ENCODE results near the gene VTI1A. TPM values are rescaled to one million over a fixed set of nuclear protein-coding genes. Genes with fewer than 3 reads are reported as not detected.

Gene VTI1A
- total RNA-seq, 1 experiment from 2014 or later: 22.0 TPM

- H2AFZ ChIP-seq (ENCODE audit: low read length): no peak overlapping the region
- H3K23ac ChIP-seq (ENCODE audit: insufficient read length, low read depth, low read length): no peak overlapping the region
- no peak overlapping the region for H3K4me2 ChIP-seq (ENCODE audit: insufficient read depth, insufficient read length, low read length)
- H3K4me1 Mint-ChIP-seq: peaks cover 27 to 34% of the 10 kb centered on the region in 2 experiments
- H3K9me3 Mint-ChIP-seq: peaks cover 0 to 5% of the 10 kb centered on the region in 2 experiments; a peak in 1 of 5 replicates
- no peak overlapping the region for H2BK15ac ChIP-seq (ENCODE audit: low read depth, low read length)
- no peak overlapping the region for H3K27ac Mint-ChIP-seq
- no peaks in the 10 kb centered on the region; the same call in 1 of the 2 replicates for H3K4me1 ChIP-seq (ENCODE audit: insufficient read depth, low read length)
- no peak overlapping the region for H3K9ac ChIP-seq (ENCODE audit: extremely low read depth, insufficient read length, low read length)
- no peaks in the 10 kb centered on the region for H3K23me2 ChIP-seq (ENCODE audit: insufficient read length, low read depth, low read length, poor library complexity, severe bottlenecking)
- no peak overlapping the region for H3K4me3 Mint-ChIP-seq
- H4K8ac ChIP-seq (replicated peaks; ENCODE audit: insufficient read length, low read depth, low read length): no peak overlapping the region
- no peak overlapping the region for H4K5ac ChIP-seq (ENCODE audit: insufficient read length, low read depth, low read length)
- no peak overlapping the region for H3K14ac ChIP-seq (ENCODE audit: insufficient read depth, low read length)
- H2BK12ac ChIP-seq (ENCODE audit: insufficient read length, low read depth, low read length): no peak overlapping the region
- H4K20me1 ChIP-seq (ENCODE audit: control insufficient read depth, insufficient read depth, insufficient read length): no peaks in the 10 kb centered on the region
- no peak overlapping the region for H2AK5ac ChIP-seq (ENCODE audit: insufficient read length, low read length)
- no peak overlapping the region for H2BK120ac ChIP-seq (ENCODE audit: low read depth, low read length, poor library complexity, severe bottlenecking)
- no peak overlapping the region for H2BK5ac ChIP-seq (ENCODE audit: insufficient read length, low read length)
- WGBS (ENCODE audit: extremely low coverage, insufficient read length, low lambda C conversion rate): no CpG with 5 or more reads among the region's 1 CpG
- H3K27me3 Mint-ChIP-seq (ENCODE audit: low read depth): 0 out of 2 replicates have a peak, but pooled peaks cover 2% of the 10 kb centered on the region
- no peak overlapping the region for H2BK20ac ChIP-seq (ENCODE audit: low read depth, low read length, poor library complexity, severe bottlenecking)
- DNase-seq: no peak
- H3K36me3 Mint-ChIP-seq (ENCODE audit: insufficient read depth in 1 of 3, low read depth in 3 of 3): peaks cover 0 to 11% (median 2%) of the 10 kb centered on the region in 3 experiments; a peak in 4 of 7 replicates
- no peak overlapping the region for H3T11ph ChIP-seq (ENCODE audit: low read length)
- H3K18ac ChIP-seq (ENCODE audit: insufficient read length, low read depth, low read length): no peak overlapping the region
- no peak overlapping the region for H3K56ac ChIP-seq (ENCODE audit: insufficient read length, low read depth, low read length)
- no peaks in the 10 kb centered on the region for H3K79me1 ChIP-seq (ENCODE audit: insufficient read depth, low read depth, low read length, poor library complexity, severe bottlenecking)
- H3K79me2 ChIP-seq (ENCODE audit: insufficient read depth, low read length): no peaks in the 10 kb centered on the region
- no peaks in the 10 kb centered on the region for H3K9me3 ChIP-seq (ENCODE audit: control insufficient read depth, low read depth, low read length)
- no peaks in the 10 kb centered on the region for H3K27me3 ChIP-seq (ENCODE audit: insufficient read depth, low read length)
- no peak overlapping the region for H3K4ac ChIP-seq (ENCODE audit: low read depth, low read length)
- no peak overlapping the region for H3K27ac ChIP-seq (ENCODE audit: insufficient read length, low read depth, low read length)
- no peak overlapping the region for H4K91ac ChIP-seq (ENCODE audit: insufficient read length, low read depth, low read length)
- no peak for TF ChIP-seq CTCF (conservative IDR thresholded peaks at IDR 0.05)
Observed at GRCh38 chr10:112790030-112790429, 343.0 kb downstream of the VTI1A start.

Measured in H9 (cell line).